ENCODE data around the gene WDR31.

DNA sequence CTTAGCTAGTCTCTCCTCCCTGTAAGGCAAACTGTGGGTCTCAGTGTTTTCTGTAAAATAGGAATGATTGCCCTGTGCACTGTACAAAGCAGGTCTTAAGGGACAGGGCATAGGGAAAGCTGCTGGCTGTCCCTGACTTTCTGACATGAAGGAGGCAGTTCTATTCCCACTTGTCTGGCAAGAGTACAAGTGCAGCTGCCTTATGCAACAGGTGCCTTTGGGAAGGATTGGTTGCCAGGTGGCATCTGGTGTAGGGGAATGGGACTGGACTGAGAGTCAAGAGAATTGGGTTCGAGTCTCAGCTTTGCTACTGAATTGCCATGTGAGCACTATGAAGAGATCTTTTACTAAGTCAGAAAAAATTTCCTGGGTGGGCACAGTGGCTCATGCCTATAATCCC lies 19.3 kb upstream of the WDR31 start:
- no peak for TF ChIP-seq CTCF (IDR thresholded peaks at IDR 0.05; ENCODE audit: insufficient read depth, low read depth, low read length)
- TF ChIP-seq EZH2 (IDR thresholded peaks at IDR 0.05; ENCODE audit: insufficient read depth, low read length), result no peak

All from astrocyte (in vitro differentiated cells and primary cell).